GM12892 (cell line): Measurements from ENCODE around the gene SEPHS1.

Experiments
- POLR2A ChIP-seq: IDR thresholded peaks from 2 replicates; pipeline ENCODE4 v1.6.1; 2011; ENCODE audit warnings: low read depth, low read length, control low read depth
- POLR2AphosphoS5 ChIP-seq: IDR thresholded peaks from 2 replicates; pipeline ENCODE4 v1.6.1; 2011; ENCODE audit warnings: low read depth, low read length, control low read depth

GRCh38 chr10:13346283-13347042 lies 1.6 kb downstream of the SEPHS1 start:
- no peak for TF ChIP-seq POLR2AphosphoS5
- no peak for TF ChIP-seq POLR2A
